SJCRH30 (cell line): Measurements from ENCODE around the gene PRR5L. TPM values are rescaled to one million over a fixed set of nuclear protein-coding genes. Genes with fewer than 3 reads are reported as not detected.

Source experiments
- DNase-seq, 2 experiments: peaks; one replicate each; pipeline ENCODE4 v3.0.0-alpha.2; 2015 to 2020
- H3K27ac ChIP-seq: fragments of 250-450 bp; sonication (Bioruptor Pico); 2 replicates; pipeline ENCODE4 v1.5.1; 2020; ENCODE audit warnings: mild to moderate bottlenecking, moderate library complexity
- H3K27me3 ChIP-seq: fragments of 250-450 bp; sonication (Bioruptor Pico); 2 replicates; pipeline ENCODE4 v1.5.1; 2020; ENCODE audit warnings: mild to moderate bottlenecking, moderate library complexity
- H3K36me3 ChIP-seq: fragments of 250-450 bp; sonication (Bioruptor Pico); 2 replicates; pipeline ENCODE4 v1.5.1; 2020; ENCODE audit warnings: mild to moderate bottlenecking, moderate library complexity
- H3K4me1 ChIP-seq: fragments of 250-450 bp; sonication (Bioruptor Pico); 2 replicates; pipeline ENCODE4 v1.5.1; 2020; ENCODE audit warnings: mild to moderate bottlenecking, moderate library complexity
- H3K4me3 ChIP-seq: fragments of 250-450 bp; sonication (Bioruptor Pico); 2 replicates; pipeline ENCODE4 v1.5.1; 2020; ENCODE audit warnings: mild to moderate bottlenecking, moderate library complexity
- H3K9me3 ChIP-seq: fragments of 250-450 bp; sonication (Bioruptor Pico); replicated peaks from 2 replicates; pipeline ENCODE4 v1.5.1; 2020; ENCODE audit warnings: mild to moderate bottlenecking, moderate library complexity
- total RNA-seq: library from RNA; depleted of rRNA; stranded (reverse); fragments of >200 nt; shearing (Covaris generic); gene quantifications from 2 replicates; pipeline ENCODE4 v1.2.3, GENCODE V29; 2014

The PRR5L gene
- total RNA-seq, 1 experiment from 2014 or later, result 7.2 TPM

- no peak for DNase-seq
- H3K36me3 ChIP-seq, result no peaks in the 10 kb centered on the region; the same call in 1 of the 2 replicates
- peak overlapping the region; percentile 78; the same call in 1 of the 2 replicates for H3K4me3 ChIP-seq
- peaks cover 14% of the 10 kb centered on the region for H3K4me1 ChIP-seq
- no peaks in the 10 kb centered on the region for H3K27me3 ChIP-seq
- H3K27ac ChIP-seq, result no peak overlapping the region; the same call in 1 of the 2 replicates
- no peaks in the 10 kb centered on the region for H3K9me3 ChIP-seq
Measured at GRCh38 chr11:36377759-36378564, 81.9 kb downstream of the PRR5L start.

DNA sequence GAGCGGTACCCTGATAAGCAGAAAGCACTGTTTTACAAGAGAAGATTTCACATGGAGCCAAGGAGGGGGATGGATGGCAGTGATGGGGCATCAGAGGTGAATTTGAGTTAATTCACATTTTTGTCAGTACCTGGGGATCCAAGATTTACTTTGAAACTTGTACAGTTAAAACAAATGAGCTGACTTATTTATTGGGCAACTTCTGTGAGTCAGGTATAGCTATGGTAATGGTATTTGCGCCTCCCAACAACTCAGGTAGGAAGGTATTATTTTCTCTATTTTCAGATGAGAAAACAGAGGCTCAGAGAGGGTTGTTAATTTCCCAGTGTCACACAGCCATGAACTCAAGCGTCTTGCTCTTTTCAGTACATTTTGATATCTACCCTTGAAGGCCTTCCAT lies 83.6 kb downstream of the PRR5L start:
- H3K36me3 ChIP-seq, result no peaks in the 10 kb centered on the region; the same call in 1 of the 2 replicates
- no peak for DNase-seq
- H3K9me3 ChIP-seq, result no peaks in the 10 kb centered on the region

GRCh38 chr11:36380296-36381014 lies 84.4 kb downstream of the PRR5L start:
- Histone ChIP-seq H3K27ac (no peak overlapping the region), H3K27me3 (no peaks in the 10 kb centered on the region), H3K36me3 (peaks cover under 1% of the 10 kb centered on the region; the same call in 1 of the 2 replicates)

More for the DNA sequence above, 83.6 kb downstream of the PRR5L start:
- peaks cover 12% of the 10 kb centered on the region for H3K4me1 ChIP-seq
- H3K4me3 ChIP-seq, result no peak overlapping the region
- no peak overlapping the region for H3K27ac ChIP-seq
- H3K27me3 ChIP-seq, result no peaks in the 10 kb centered on the region

DNA sequence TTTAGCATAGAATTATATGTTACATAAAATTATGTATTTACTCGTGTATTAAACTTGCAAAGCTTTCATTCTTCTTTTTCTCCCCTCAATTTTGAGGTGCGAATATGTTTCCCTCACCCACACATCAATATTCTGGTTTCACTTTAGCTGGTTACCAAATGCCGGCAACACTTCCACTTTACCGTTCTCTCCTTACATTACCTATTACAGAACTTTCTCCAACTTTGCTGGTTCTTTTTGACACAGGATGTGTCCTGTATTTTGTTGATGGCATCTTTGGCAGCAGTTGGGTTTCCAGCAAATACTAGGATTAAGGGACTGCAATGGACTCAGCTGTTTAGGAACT lies 84.9 kb downstream of the PRR5L start:
- Histone ChIP-seq H3K27ac (no peak overlapping the region), H3K9me3 (no peaks in the 10 kb centered on the region), H3K27me3 (no peaks in the 10 kb centered on the region), H3K4me1 (peaks cover 6% of the 10 kb centered on the region; the same call in 1 of the 2 replicates), H3K4me3 (no peak overlapping the region), H3K36me3 (peaks cover 4% of the 10 kb centered on the region; the same call in 1 of the 2 replicates)
- DNase-seq, result no peak

More at GRCh38 chr11:36380296-36381014, 84.4 kb downstream of the PRR5L start:
- Histone ChIP-seq H3K9me3 (no peaks in the 10 kb centered on the region), H3K4me1 (peaks cover 8% of the 10 kb centered on the region), H3K4me3 (no peak overlapping the region)
- no peak for DNase-seq

DNA sequence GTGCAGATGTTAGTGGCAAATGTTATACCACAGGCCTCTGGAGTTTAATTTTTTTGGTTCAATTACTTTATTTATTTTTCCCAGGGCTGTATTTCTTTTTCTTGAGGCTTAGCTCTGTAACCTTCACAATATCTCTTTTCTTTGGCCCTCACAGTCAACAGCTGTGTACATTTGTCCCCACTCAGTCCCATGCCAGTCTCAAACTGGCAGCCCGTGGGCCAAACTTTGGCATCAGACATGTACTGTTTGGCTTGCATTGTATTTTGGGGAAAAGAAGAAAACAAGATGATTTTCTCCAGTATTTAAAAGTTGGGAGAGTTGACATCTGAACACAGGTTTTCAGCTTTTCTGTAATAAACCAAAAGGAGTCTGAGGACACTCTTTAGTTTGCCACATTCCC lies 87.1 kb downstream of the PRR5L start:
- Histone ChIP-seq H3K27ac (no peak overlapping the region), H3K9me3 (no peaks in the 10 kb centered on the region), H3K36me3 (peaks cover 5% of the 10 kb centered on the region; the same call in 1 of the 2 replicates), H3K4me1 (0 out of 2 replicates have a peak, but pooled peaks cover 3% of the 10 kb centered on the region), H3K27me3 (no peaks in the 10 kb centered on the region), H3K4me3 (no peak overlapping the region)
- no peak for DNase-seq

- Histone ChIP-seq H3K27me3 (no peaks in the 10 kb centered on the region), H3K9me3 (no peaks in the 10 kb centered on the region), H3K4me3 (no peak overlapping the region), H3K36me3 (peaks cover 5% of the 10 kb centered on the region; the same call in 1 of the 2 replicates), H3K27ac (no peak overlapping the region), H3K4me1 (peaks cover 5% of the 10 kb centered on the region; the same call in 1 of the 2 replicates)
- no peak for DNase-seq
Measured at GRCh38 chr11:36385121-36385970, 89.3 kb downstream of the PRR5L start.

DNA sequence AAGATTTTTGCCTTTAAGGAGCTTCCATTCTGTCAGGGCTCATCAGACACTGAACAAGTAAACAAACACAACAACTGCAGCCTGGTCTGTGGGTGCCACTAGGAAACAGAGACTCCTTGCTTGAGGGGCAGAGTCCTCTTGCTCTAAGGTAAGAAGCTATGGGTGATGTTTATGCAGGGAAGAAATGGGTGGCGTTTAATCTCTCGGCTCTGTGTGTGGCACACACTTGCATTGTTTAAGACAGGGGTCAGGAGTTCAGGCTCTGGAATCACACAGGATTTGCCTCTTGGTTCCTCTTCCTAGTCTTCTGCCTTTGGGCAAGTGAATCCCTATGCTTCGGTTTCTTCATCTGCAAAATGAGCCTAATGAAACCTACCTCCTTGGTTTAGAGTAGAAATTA lies 90.3 kb downstream of the PRR5L start:
- Histone ChIP-seq H3K27ac (no peak overlapping the region), H3K36me3 (peaks cover 5% of the 10 kb centered on the region; the same call in 1 of the 2 replicates), H3K27me3 (no peaks in the 10 kb centered on the region), H3K4me3 (no peak overlapping the region), H3K9me3 (no peaks in the 10 kb centered on the region), H3K4me1 (peaks cover 5% of the 10 kb centered on the region; the same call in 1 of the 2 replicates)
- DNase-seq, result no peak

DNA sequence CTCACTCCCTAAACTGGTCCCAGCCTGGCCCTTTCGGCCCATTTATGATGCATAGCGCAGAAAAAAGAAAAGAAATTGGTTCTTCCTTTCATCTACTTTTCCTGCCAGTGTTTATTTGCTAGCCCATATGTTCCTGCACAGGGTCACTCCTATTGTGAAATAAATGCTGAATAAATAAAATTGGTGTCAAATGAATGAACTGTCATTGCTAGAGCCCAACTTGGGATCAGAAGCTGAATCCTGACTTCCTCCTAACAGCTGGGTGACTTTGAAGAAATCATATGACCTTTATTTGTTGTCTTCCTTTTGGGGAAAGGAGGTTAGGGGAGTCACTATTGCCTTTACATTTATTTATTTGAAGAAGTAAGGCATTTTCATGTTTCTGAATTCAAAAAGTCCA lies 92.0 kb downstream of the PRR5L start:
- no peak for DNase-seq
- Histone ChIP-seq H3K36me3 (peaks cover 5% of the 10 kb centered on the region; the same call in 1 of the 2 replicates), H3K4me1 (peaks cover 5% of the 10 kb centered on the region; the same call in 1 of the 2 replicates), H3K27ac (no peak overlapping the region), H3K27me3 (no peaks in the 10 kb centered on the region), H3K4me3 (no peak overlapping the region), H3K9me3 (no peaks in the 10 kb centered on the region)

DNA sequence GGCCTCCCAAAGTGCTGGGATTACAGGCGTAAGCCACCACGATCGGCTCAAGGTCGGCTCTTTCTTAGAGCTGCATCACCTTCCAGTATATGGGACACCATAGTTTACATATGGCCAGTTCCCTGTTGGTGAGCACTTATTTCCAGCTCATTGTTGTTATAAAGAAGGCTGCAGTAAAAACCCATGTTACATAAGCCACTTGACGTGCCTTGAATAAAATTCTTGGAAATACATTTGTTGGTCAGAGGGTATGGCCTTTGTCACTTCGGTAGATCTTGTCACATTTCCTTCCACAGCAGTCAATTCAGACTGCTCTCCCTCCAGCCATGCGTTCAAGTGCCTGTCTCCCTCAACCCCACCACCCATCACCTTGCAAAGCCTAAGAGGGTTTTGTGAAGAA lies 92.9 kb downstream of the PRR5L start:
- no peak for DNase-seq
- H3K36me3 ChIP-seq, result peaks cover 5% of the 10 kb centered on the region; the same call in 1 of the 2 replicates

GRCh38 chr11:36389811-36390210 lies 93.7 kb downstream of the PRR5L start:
- H3K4me3 ChIP-seq, result no peak overlapping the region
- peaks cover 7% of the 10 kb centered on the region for H3K36me3 ChIP-seq
- H3K4me1 ChIP-seq, result peaks cover 5% of the 10 kb centered on the region; the same call in 1 of the 2 replicates
- no peak overlapping the region for H3K27ac ChIP-seq
- no peak for DNase-seq
- H3K9me3 ChIP-seq, result no peaks in the 10 kb centered on the region
- H3K27me3 ChIP-seq, result no peaks in the 10 kb centered on the region

More for the DNA sequence above, 92.9 kb downstream of the PRR5L start:
- Histone ChIP-seq H3K4me1 (peaks cover 5% of the 10 kb centered on the region; the same call in 1 of the 2 replicates), H3K27me3 (no peaks in the 10 kb centered on the region), H3K9me3 (no peaks in the 10 kb centered on the region), H3K4me3 (no peak overlapping the region), H3K27ac (no peak overlapping the region)

GRCh38 chr11:36390963-36391471 lies 94.9 kb downstream of the PRR5L start:
- Histone ChIP-seq H3K27me3 (no peaks in the 10 kb centered on the region), H3K36me3 (peaks cover 6% of the 10 kb centered on the region), H3K4me3 (no peak overlapping the region), H3K4me1 (peaks cover 2% of the 10 kb centered on the region; the same call in 1 of the 2 replicates), H3K27ac (no peak overlapping the region), H3K9me3 (no peaks in the 10 kb centered on the region)
- no peak for DNase-seq

DNA sequence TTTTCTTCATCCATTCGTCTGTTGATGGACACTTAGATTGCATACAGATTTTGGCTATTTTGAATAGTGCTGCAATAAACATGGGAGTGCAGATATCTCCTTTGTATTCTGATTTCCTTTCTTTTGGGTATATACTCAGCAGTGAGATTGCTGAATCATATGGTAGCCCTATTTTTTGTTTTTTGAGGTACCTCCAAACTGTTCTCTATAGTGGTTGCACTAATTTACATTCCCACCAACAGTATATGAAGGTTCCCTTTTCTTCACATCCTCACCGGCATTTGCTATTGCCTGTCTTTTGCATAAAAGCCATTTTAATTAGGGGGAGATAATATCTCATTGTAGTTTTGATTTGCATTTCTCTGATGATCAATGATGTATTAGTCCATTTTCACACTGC lies 96.1 kb downstream of the PRR5L start:
- no peaks in the 10 kb centered on the region for H3K27me3 ChIP-seq
- no peaks in the 10 kb centered on the region for H3K9me3 ChIP-seq
- peaks cover 2% of the 10 kb centered on the region; the same call in 1 of the 2 replicates for H3K4me1 ChIP-seq
- H3K27ac ChIP-seq, result no peak overlapping the region
- no peak overlapping the region for H3K4me3 ChIP-seq
- DNase-seq, result no peak
- H3K36me3 ChIP-seq, result peaks cover 9% of the 10 kb centered on the region

DNA sequence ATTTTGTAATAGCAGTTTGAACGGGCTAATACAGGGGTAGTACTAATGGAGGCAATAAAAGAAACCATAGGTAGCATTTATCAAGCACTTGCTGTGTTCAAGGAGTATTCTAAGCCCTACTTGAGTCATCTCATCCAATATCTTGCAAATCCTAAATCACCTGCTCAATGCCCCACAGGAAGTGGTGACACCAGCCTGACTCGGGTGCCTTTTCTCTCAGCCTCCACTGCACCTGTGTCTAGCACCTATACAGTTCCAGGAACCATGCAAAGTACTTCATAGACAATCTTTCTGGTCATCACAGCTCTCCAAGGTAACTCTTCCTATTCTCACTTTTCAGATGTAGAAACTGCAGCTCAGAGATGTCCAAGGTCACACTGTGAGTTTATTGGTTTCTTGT lies 98.0 kb downstream of the PRR5L start:
- Histone ChIP-seq H3K4me1 (peaks cover 2% of the 10 kb centered on the region; the same call in 1 of the 2 replicates), H3K9me3 (no peaks in the 10 kb centered on the region), H3K4me3 (no peak overlapping the region), H3K36me3 (peaks cover 9% of the 10 kb centered on the region), H3K27me3 (no peaks in the 10 kb centered on the region), H3K27ac (no peak overlapping the region)
- DNase-seq, result no peak

DNA sequence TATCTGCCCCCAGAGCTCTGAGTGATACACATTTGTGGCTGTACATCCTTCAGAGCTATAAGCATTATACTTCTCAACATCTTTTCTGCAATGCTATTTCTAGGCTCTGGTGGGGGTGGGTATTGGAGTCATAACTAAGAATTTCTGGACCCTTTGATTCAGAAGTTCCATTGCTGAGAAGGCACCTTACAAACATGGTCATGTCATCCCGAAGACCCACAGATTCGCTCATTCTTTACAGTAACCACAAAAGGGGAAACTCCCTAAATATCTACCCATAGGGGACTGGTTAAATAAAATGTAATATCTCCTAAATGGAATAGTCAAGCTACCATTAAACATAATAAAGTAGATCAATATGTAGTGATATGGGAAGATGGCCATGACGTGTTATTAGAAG lies 98.8 kb downstream of the PRR5L start:
- no peaks in the 10 kb centered on the region for H3K9me3 ChIP-seq
- H3K4me3 ChIP-seq, result no peak overlapping the region
- peaks cover 14% of the 10 kb centered on the region for H3K36me3 ChIP-seq
- H3K27me3 ChIP-seq, result no peaks in the 10 kb centered on the region
- H3K27ac ChIP-seq, result no peak overlapping the region
- H3K4me1 ChIP-seq, result peaks cover 1% of the 10 kb centered on the region; the same call in 1 of the 2 replicates
- DNase-seq, result no peak
